HL-60 (cell line): ENCODE results near the gene FBN1.

ENCODE experiments used
- GABPA ChIP-seq: IDR thresholded peaks from 2 replicates; pipeline ENCODE4 v1.6.1; 2012; ENCODE audit warnings: low read depth
- POLR2AphosphoS5 ChIP-seq: IDR thresholded peaks from 2 replicates; pipeline ENCODE4 v1.6.1; 2012; ENCODE audit warnings: low read depth
- SPI1 ChIP-seq: IDR thresholded peaks from 2 replicates; pipeline ENCODE4 v1.6.1; 2012; ENCODE audit warnings: low read depth, mild to moderate bottlenecking, borderline replicate concordance
- TF ChIP-seq, protein P1 (sequence below): IDR thresholded peaks from one replicate; pipeline ENCODE4 v1.5.1; 2011; ENCODE audit warnings: low read length, control low read depth, inconsistent platforms; ENCODE audit not compliant: insufficient read depth
- TF ChIP-seq, protein P2 (sequence below): IDR thresholded peaks from 2 replicates; pipeline ENCODE4 v1.6.1; 2012; ENCODE audit warnings: low read depth; ENCODE audit not compliant: insufficient replicate concordance

DNA sequence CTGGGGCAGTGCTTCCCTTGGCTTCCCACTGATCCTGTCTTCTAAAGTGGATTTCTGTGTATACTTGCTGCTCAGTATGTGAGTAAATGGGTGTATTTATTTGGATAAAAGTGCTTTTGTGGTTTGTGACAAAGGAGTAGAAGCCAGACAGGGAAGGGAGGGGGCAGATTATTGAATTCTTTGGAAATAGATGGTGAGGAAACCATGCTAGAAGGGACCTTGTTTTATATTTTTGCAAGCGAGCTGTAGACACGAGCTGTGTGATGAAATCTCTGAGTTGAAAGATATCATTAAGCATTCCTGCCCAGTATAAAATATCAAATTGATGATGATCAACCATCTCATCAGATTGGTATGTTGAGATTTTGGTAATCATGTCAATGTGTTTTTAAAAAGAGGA lies 245.4 kb downstream of the FBN1 start:
- TF ChIP-seq, protein P1, sequence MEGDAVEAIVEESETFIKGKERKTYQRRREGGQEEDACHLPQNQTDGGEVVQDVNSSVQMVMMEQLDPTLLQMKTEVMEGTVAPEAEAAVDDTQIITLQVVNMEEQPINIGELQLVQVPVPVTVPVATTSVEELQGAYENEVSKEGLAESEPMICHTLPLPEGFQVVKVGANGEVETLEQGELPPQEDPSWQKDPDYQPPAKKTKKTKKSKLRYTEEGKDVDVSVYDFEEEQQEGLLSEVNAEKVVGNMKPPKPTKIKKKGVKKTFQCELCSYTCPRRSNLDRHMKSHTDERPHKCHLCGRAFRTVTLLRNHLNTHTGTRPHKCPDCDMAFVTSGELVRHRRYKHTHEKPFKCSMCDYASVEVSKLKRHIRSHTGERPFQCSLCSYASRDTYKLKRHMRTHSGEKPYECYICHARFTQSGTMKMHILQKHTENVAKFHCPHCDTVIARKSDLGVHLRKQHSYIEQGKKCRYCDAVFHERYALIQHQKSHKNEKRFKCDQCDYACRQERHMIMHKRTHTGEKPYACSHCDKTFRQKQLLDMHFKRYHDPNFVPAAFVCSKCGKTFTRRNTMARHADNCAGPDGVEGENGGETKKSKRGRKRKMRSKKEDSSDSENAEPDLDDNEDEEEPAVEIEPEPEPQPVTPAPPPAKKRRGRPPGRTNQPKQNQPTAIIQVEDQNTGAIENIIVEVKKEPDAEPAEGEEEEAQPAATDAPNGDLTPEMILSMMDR, result no peak
- TF ChIP-seq POLR2AphosphoS5 (no peak), GABPA (no peak), SPI1 (no peak)
- TF ChIP-seq, protein P2, sequence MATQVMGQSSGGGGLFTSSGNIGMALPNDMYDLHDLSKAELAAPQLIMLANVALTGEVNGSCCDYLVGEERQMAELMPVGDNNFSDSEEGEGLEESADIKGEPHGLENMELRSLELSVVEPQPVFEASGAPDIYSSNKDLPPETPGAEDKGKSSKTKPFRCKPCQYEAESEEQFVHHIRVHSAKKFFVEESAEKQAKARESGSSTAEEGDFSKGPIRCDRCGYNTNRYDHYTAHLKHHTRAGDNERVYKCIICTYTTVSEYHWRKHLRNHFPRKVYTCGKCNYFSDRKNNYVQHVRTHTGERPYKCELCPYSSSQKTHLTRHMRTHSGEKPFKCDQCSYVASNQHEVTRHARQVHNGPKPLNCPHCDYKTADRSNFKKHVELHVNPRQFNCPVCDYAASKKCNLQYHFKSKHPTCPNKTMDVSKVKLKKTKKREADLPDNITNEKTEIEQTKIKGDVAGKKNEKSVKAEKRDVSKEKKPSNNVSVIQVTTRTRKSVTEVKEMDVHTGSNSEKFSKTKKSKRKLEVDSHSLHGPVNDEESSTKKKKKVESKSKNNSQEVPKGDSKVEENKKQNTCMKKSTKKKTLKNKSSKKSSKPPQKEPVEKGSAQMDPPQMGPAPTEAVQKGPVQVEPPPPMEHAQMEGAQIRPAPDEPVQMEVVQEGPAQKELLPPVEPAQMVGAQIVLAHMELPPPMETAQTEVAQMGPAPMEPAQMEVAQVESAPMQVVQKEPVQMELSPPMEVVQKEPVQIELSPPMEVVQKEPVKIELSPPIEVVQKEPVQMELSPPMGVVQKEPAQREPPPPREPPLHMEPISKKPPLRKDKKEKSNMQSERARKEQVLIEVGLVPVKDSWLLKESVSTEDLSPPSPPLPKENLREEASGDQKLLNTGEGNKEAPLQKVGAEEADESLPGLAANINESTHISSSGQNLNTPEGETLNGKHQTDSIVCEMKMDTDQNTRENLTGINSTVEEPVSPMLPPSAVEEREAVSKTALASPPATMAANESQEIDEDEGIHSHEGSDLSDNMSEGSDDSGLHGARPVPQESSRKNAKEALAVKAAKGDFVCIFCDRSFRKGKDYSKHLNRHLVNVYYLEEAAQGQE, result no peak
